GM18507 (cell line): Measurements from ENCODE around the gene SSBP2.
"Not testable (repeated sequence)": the region's sequence is repeated elsewhere in the genome, so short reads cannot be mapped to it uniquely, and the experiment has no call there.

Source experiments
- DNase-seq: peaks from one replicate; pipeline ENCODE4 v3.0.0; 2011; ENCODE audit warnings: low read depth; ENCODE audit not compliant: insufficient read length; ENCODE audit errors: extremely low spot score
- FAIRE-seq: peaks from 2 replicates; lab custom pipeline; 2011; peaks lifted over from hg19 to GRCh38; lab: Jason Lieb, UNC

The SSBP2 gene

DNA sequence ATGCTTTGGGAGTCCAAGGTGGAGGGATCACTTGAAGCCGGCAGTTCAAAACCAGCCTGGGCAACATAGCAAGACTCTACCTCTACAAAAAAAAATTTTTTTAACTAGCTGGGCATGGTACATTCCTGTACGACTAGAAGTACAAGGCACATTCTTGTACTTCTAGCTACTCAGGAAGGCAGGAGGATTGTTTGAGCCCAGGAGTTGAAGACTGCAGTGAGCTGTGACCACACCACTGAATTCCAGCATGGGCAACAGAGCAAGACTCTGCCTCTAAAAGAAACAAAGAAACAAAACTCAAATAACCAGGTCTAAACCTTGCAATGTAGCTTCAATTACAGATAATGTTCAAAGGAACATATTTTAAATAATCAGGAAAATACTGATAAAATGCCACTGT, 56.2 kb downstream of the SSBP2 start:
- no peak for DNase-seq
- FAIRE-seq = no peak

DNA sequence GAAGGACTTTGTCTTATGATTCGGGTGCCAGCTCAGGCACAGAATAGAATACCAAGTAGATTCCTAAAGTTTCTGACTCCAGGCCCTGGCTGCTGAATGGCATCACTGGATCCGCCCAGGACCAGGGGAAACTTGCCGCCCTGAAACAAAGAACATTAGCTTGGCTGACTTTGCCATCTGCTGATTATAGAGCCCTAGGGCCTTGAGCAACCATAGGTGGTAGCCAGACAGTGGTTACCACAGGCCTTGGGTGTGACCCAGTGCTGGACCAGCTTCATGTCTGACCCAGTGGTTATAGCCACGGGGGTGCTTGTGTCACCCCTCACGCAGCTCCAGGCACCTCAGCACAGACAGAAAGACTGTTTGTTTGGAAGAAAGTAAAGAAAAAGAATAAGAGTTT, 62.7 kb downstream of the SSBP2 start:
- no peak for DNase-seq
- FAIRE-seq = no peak

DNA sequence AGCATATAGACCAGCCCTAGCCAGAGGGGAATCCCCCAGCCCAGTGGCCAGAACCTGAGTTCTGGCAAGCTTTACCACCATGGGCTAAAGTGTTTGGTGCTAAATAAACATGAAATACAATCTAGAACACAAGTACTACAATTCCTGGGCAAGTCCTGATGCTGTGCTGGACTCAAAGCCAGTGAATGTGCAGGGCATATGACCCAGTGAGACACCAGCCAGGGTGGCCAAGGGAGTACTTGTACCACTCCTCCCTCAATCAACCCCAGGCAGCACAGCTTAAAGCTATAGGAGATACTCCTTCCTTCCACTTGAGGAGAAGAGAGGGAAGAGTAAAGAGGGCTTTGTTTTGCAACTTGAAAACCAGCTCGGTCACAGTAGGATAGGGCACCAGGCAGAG, 63.6 kb downstream of the SSBP2 start:
- no peak for FAIRE-seq
- DNase-seq = no peak

DNA sequence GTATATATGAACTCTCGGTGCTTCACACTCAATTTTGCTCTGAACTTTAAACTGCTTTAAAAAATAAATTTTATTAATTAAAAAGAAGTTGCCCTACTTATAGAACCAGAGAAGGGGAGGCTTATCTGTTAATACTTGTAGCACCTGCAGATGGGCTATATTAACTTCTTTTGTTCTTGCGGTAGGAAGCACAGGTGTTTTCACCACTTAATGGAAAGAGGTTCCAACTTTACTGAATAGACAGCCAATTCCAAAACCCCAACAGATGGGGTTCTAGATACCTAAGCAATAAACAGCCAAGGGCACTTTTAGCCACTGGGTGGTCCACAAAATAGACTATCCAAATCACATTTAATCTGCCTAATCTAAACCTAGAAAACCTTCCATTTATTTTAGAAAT, 65.4 kb downstream of the SSBP2 start:
- FAIRE-seq (no peak), DNase-seq (no peak)

DNA sequence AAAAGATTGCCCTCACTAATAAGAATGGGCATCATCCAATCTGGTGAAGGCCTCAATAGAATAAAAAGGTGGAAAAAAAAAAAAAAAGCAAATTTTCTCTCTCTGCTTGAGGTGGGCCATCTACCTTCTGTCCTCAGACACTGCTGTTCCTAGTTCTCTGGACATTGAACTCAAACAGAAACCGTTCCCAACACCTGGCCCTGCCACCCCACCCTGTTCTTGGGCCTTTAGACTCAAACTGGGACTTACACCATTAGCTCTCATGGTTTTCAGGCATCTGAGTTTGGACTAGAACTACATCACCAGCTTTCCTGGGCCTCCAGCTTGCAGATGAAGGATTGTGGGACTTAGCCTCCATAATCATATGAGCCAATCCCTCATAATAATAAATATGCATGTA, 71.0 kb downstream of the SSBP2 start:
- FAIRE-seq = no peak
- DNase-seq = no peak

DNA sequence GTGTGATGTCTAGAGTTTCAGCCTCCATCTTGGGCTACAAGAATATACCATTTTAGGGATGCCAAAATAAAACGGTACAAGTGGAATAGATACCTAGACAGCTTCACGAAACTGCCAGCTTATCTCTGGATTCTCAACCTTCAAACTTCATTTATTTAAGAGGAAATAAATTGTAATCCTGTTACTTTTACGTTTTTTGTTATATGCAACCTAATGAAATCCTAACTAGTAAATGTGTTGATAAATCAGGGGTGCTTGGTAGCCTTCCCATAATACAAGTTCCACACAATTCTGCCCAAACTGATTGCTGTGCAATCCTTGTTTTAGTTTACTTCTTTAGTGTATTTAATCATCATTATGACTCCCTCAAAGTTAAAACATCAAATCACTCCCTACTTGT, 75.5 kb downstream of the SSBP2 start:
- no peak for DNase-seq
- FAIRE-seq = no peak

DNA sequence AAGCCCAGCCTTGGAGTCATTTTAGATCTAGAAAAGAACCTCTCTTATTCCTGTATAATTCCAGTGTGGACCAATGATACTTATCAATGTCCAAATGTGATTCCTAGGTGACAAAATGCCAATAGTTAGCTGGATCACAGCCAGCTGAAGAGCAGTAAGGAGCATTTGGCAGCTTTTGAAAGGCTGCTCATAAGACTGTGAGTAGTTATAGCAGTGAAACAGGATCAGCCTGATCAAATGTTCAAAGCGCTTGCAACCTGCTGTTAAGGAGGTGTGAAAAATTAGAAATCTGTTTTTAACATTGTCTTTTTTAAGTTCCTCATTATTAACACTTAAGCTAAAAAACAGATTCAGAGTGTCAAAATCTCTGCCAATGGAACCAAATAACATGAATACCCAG, 85.1 kb downstream of the SSBP2 start:
- FAIRE-seq (no peak), DNase-seq (no peak)

DNA sequence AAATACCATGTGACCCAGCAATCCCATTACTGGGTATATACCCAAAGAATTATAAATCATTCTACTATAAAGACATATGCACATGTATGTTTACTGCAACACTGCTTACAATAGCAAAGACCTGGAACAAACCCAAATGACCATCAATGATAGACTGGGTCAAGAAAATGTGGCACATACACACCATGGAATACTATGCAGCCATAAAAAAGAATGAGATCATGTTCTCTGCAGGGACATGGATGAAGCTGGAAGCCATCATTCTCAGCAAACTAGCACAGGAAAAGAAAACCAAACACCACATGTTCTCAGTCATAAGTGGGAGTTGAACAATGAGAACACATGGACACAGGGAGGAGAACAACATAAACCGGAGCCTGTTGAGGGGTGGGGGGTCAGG, 90.3 kb downstream of the SSBP2 start:
- FAIRE-seq, DNase-seq: not testable (repeated sequence)

DNA sequence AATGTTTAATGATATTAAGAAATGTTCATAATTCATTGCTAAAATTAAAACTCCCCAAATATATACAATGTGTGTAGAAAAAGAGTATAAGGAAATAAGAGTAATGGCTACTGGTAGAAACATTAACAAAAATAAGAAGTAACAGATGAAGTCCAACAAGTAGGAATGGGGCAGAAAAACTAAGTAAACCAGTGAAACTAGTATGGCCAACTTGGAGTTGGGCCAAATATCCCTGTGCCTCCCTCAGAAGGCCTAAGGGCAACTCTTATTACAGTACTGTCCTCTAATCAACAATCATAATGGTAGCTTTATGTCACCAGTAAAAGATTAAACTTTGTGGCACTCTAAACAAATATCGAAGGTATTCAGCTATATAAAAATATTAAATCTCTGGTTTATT, 93.5 kb downstream of the SSBP2 start:
- no peak for DNase-seq
- FAIRE-seq = no peak

DNA sequence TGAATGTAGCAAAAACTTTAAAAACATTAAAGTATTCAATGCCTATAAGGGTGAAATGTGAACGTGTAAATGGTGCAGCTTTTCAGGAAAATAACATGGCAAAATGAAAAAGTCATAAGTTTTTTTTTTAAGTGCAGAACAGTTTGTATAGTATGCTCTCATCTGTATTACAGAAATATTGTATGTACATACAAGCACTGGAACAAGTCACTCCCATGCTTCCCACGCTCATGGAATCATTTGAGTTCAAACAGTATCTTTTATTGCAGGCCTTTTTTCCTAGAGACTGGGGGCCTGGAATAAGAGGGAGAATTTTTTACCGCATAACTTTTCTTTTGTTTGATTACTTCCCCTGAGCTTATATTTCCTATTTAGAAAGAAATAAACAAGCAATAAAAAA, 94.1 kb downstream of the SSBP2 start:
- DNase-seq (no peak), FAIRE-seq (no peak)

DNA sequence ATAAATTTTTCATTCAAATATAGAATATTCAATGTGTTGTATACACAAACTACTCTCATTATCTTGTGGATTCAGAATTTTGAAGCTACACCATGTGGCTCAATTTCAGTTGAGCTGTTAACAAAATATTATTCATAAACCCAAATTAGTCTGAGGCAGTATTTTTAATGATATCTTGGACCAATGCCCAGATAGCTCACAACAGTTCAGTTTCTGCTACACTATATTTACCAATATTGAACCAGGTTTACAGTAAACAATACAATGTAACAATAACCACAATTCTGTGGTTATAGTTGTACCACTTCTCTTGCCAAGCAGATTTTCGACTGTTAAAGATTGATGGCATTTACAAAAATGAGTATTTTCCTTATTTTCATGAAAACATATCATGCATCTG, 99.9 kb downstream of the SSBP2 start:
- DNase-seq (no peak), FAIRE-seq (no peak)

DNA sequence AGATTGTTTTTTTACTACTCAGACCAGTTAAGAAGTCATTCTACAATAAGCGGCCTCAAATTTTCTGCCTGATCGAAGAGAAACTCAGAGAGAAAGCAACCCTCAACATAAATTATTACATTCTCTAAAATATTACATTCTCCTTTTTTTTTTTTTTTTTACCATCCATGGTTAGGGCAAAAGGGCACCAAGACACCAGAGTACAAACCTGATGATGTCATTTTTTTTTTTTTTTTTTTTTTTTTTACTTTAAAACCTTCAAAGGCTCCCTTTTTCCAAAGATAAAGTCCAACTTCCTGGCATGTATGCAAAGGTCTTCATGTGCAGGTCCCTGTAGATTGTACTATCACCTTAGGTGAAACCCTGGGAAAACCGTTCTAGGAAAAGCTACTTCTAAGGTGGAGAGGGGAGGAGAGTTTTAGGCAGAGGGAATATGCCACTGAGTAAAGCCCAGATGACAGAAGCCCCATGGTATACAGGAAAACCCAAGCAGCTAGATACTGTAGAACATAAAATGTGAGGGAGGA, 104.4 kb downstream of the SSBP2 start:
- no peak for FAIRE-seq

DNA sequence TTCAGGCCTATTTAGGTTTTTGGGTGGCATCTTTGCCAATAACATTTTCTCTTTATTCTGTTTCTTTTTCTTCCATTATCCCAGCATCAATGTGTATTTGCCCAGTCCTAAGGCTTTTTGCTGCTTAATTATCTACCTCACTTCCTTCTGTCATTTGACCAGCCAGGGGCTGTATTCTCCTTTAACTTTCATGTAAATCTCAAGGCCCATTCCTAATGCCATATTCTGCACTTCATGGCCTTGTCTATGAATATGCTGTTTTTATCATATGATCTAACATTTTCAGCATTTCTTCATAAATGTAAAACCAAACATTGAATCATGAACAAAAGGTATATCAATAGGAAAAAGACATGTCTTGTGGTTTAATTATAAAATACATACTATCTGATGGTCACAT, 108.7 kb downstream of the SSBP2 start:
- DNase-seq (no peak), FAIRE-seq (no peak)

More for the DNA sequence above, 104.4 kb downstream of the SSBP2 start:
- DNase-seq = no peak

DNA sequence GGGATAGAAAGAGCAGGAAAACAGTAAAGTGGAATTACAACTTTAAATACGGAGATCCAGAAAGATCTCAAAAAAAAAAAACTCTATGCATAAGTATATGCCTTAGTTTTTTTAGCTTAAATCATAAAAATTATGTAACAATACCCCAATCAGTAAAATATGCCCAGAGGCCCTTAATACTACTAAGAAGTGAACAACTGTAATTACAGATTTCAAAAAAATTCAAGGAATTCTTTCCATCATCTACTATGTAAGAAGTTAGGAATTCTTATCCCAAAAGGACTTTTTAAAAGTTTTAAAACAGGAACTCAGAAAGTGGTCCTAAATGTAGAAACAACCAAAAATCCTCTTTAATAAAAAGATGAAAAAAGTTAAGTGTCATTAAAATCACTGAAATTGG, 111.3 kb downstream of the SSBP2 start:
- no peak for DNase-seq
- no peak for FAIRE-seq

DNA sequence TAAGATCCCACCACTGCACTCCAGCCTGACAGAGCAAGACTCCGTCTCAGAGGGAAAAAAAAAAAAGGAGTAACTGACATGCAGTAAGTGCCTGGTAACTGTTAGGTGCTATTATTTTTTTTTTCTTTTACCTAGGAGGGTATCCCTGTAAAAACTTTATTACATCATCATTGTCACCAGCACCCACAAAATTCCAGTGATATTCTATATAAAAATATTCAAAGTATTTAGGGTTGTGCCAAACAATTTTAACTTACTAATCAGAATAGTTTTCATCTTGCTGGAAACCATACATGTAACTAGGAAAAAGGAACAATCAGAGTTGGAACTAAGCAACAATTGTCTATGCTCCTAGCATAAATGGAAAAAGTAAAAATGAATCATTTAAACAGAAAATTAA, 112.4 kb downstream of the SSBP2 start:
- no peak for FAIRE-seq
- no peak for DNase-seq

DNA sequence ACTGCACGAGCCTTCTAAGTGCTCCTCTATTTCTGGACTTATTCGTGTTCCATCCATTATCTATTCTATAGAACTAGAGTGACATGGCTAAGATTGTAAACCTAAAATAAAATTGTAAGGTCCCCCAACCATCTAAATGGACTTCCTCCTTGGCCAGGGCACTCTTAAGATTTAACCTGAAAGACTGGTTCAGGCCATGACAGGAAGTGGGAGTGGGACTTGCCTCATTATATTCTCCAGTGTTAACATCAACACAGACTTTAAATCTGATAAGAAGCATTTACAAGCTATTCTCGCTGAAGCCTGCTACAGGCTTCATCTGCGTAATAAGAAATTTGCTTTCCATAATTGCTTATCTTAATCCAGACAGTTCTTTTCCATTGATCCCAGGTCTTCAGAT, 117.0 kb downstream of the SSBP2 start:
- FAIRE-seq (no peak), DNase-seq (no peak)

DNA sequence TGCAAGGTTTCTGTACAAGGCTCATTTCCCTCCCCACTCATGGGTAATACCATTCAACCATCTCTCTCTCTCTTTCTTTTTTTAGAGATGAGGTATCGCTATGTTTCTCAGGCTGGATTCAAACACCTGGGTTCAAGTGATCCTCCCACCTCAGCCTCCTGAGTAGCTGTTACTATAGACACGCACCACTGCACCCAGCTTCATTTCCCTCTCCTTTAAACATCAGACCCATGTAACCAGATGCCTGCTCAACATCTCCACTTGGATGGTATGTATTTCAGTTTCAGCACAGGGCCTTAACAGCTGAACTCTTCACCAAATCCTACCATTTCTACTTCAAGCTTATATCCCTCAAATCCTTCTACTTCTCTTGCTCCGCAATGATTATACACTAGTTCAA, 117.4 kb downstream of the SSBP2 start:
- FAIRE-seq (peak; percentile 69), DNase-seq (no peak)

DNA sequence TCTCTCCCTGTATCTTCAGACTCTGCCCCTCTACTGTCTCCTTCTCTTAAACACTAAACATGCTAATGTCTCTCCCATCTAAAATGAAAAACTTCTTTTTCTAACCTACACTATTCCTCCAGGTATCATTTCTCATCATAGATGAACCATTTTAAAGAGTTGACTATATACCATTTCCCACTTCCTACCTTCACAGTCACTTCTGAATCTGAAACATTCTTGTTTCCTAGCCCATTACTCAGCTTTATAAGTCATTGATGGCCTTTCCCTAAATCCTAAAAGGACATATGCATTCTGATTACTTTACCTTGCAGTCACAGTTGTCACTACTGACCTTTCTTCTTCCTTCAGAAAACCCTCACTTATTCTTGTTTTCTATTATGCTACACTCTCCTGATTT, 118.2 kb downstream of the SSBP2 start:
- FAIRE-seq (peak; percentile 18), DNase-seq (no peak)

DNA sequence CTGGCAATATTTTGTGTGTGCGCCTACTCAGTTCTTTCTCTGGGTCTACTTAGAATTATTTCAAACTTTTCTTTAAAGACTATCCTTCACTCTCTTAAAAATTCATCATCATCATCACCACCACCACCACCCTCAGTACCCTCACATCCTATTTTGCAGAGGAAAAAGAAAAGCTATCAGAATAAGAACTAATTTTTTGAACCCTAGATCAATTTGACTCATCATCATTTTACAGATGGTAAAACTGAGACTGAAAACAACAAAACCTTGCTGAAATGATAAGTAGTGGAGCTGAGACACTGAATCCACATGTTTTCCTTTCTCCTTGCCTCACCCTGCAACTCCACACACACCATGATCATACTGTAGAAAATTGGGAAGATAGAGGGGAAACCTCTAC, 119.3 kb downstream of the SSBP2 start:
- DNase-seq (no peak), FAIRE-seq (no peak)

DNA sequence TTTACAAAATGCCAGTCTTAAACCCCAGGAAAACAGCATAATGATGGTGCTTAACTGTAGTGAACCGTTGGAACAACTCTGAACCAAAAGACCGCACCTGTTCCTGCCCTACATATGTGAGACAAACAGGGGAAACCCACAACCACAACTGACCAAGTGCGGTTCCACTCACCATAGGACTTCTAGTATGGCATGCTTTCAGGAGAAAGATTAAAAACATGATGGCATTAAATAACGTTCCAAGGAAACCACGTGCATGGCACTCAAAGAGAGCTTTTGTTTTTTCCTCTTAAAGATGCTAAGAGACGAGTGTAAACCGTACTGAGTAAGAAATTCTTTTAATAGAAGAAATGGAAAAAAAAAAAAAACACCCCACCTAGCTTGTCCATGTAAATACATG, 119.8 kb downstream of the SSBP2 start:
- DNase-seq = no peak
- peak; percentile 79 for FAIRE-seq

DNA sequence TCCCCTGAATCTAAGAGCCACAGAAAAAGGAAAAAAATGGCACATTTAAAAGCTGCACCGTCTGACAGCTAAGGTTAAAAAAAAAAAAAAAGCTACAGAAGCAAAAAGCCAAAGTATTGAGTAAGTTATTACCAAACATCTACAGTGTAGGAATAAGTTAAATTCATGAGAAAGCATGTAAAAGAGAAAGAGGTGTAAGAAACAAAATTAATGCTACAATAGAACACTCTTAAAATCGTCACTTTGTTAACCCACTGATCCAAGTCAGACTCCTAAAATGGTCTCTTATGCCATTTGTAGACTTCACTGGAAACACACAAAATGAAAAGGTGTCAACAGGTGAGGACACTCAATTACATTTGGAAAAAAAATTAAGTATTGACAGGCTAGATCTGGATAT, 120.2 kb downstream of the SSBP2 start:
- FAIRE-seq (peak; percentile 26), DNase-seq (no peak)

DNA sequence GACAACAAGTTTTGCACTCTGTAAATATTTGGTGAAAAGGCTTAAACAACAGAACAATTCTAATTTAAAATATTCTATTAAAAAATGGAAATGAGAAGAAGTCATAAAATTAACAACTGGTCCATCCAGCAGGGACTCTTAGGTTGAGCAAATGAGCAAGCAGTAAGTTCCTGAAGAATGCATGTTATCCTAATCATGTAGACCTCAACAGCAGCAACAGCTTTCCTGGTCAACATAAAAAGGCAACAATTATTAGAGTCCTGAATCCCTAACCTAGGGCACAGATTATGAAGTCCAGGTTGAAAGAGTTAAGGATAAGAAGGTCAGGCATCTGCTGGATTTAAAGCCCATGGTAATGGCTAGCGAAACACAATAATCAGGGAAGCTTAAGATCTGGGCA, 120.9 kb downstream of the SSBP2 start:
- no peak for DNase-seq
- peak; percentile 5 for FAIRE-seq
